GM12878 (cell line): ENCODE measurements around the gene FOXJ3.

Experiments
- E4F1 ChIP-seq: fragments of 450-650 bp; IDR thresholded peaks from 2 replicates; pipeline ENCODE4 v1.6.1; 2018; ENCODE audit warnings: borderline replicate concordance, mild to moderate bottlenecking; ENCODE audit not compliant: partially characterized antibody
- EP300 ChIP-seq, 2 experiments: fragments of 150-350 bp in 1 of 2; IDR thresholded peaks; 2 replicates each; pipeline ENCODE4 v1.6.1; 2011 to 2012; ENCODE audit warnings: low read depth in 2 of 2, low read length in 2 of 2, borderline replicate concordance in 1 of 2, improper control_type of control experiment in 1 of 2, inconsistent platforms in 1 of 2; ENCODE audit not compliant: control insufficient read depth in 1 of 2
- POLR2A ChIP-seq: IDR thresholded peaks from 2 replicates; pipeline ENCODE4 v1.6.1; 2011; ENCODE audit warnings: low read depth, mild to moderate bottlenecking, low read length
- YBX1 ChIP-seq: fragments of 450-650 bp; IDR thresholded peaks from 2 replicates; pipeline ENCODE4 v1.6.1; 2016; ENCODE audit warnings: antibody characterized with exemption

- no peak for TF ChIP-seq E4F1
- TF ChIP-seq EP300 (IDR thresholded peaks at IDR 0.05; ENCODE audit: borderline replicate concordance in 1 of 2, control insufficient read depth in 1 of 2, low read depth in 2 of 2, low read length in 2 of 2), result no peak
- no peak for TF ChIP-seq POLR2A
- no peak for TF ChIP-seq YBX1
Measured at GRCh38 chr1:42157667-42158066, 177.4 kb downstream of the FOXJ3 start.
